HCT116 (cell line): ENCODE data around the gene TGM4.
A peak's percentile ranks its signal among the peaks of the same experiment; 100 is the strongest.

Experiments
- CEBPB ChIP-seq: IDR thresholded peaks from 2 replicates; pipeline ENCODE4 v1.6.1; 2012; ENCODE audit warnings: low read depth
- CTCF ChIP-seq, 3 experiments: fragments of 200-600 bp in 1 of 3; sonication (generic) in 1 of 3; IDR thresholded peaks in 2 of 3; conservative IDR thresholded peaks in 1 of 3; 2 replicates each; pipeline ENCODE4 v1.5.1; 2012 to 2017; ENCODE audit warnings: low read depth in 2 of 3, low read length in 2 of 3, antibody characterized with exemption in 1 of 3, borderline replicate concordance in 1 of 3, control low read depth in 1 of 3, mild to moderate bottlenecking in 1 of 3, mixed read lengths in 1 of 3, mixed run types in 1 of 3, moderate library complexity in 1 of 3; ENCODE audit not compliant: insufficient read depth in 1 of 3
- EZH2 ChIP-seq: fragments of 200-600 bp; sonication (generic); IDR thresholded peaks from 2 replicates; pipeline ENCODE4 v1.6.1; 2017; ENCODE audit warnings: antibody characterized with exemption, mixed run types
- POLR2A ChIP-seq: IDR thresholded peaks from 2 replicates; pipeline ENCODE4 v1.7.0; 2011; ENCODE audit warnings: borderline replicate concordance; ENCODE audit not compliant: insufficient read depth, insufficient read length; ENCODE audit errors: extremely low read depth
- REST ChIP-seq: IDR thresholded peaks from 2 replicates; pipeline ENCODE4 v1.6.1; 2012; ENCODE audit warnings: low read depth
- SP1 ChIP-seq: IDR thresholded peaks from 2 replicates; pipeline ENCODE4 v1.6.1; 2012; ENCODE audit warnings: low read depth
- SRF ChIP-seq: IDR thresholded peaks from 2 replicates; pipeline ENCODE4 v1.6.1; 2012; ENCODE audit warnings: low read depth
- YY1 ChIP-seq: IDR thresholded peaks from 2 replicates; pipeline ENCODE4 v1.6.1; 2011; ENCODE audit warnings: low read length, low read depth, moderate library complexity, mild to moderate bottlenecking; ENCODE audit not compliant: insufficient replicate concordance; ENCODE audit errors: extremely low read depth

- TF ChIP-seq CTCF (IDR thresholded peaks at IDR 0.05 in 2 of 3, conservative IDR thresholded peaks at IDR 0.05 in 1 of 3; ENCODE audit: borderline replicate concordance in 1 of 3, insufficient read depth in 1 of 3, low read depth in 2 of 3, low read length in 2 of 3) = no peak
- TF ChIP-seq SP1 = peak; percentile 33; the same call in 1 of the 2 replicates
- no peak for TF ChIP-seq SRF
- TF ChIP-seq CEBPB = no peak
- no peak for TF ChIP-seq REST
- no peak for TF ChIP-seq EZH2
- no peak for TF ChIP-seq POLR2A
- TF ChIP-seq YY1 = no peak
Measured at GRCh38 chr3:44883999-44884431, 9.6 kb downstream of the TGM4 start.
